CD14-positive monocyte (primary cell): ENCODE results near the gene HOXD12. TPM values are rescaled to one million over a fixed set of nuclear protein-coding genes. Genes with fewer than 3 reads are reported as not detected.
A peak's percentile ranks its signal among the peaks of the same experiment; 100 is the strongest.

Source experiments
- DNase-seq, 3 donors: peaks; one replicate each; pipeline ENCODE4 v3.0.0-alpha.2; 2011 to 2022
- H2AFZ ChIP-seq: 2 replicates; pipeline ENCODE4 v1.6.0; 2012; ENCODE audit warnings: mild to moderate bottlenecking, low read depth, low read length, inconsistent platforms; ENCODE audit not compliant: insufficient read depth, poor library complexity, severe bottlenecking
- H3K27ac ChIP-seq, 2 donors: 1 replicate in 1 of 2; 2 replicates in 1 of 2; pipeline ENCODE4 v1.5.1; 2012 to 2013; ENCODE audit warnings: low read length in 2 of 2, control low read depth in 1 of 2, inconsistent platforms in 1 of 2, low read depth in 1 of 2, mild to moderate bottlenecking in 1 of 2
- H3K27me3 ChIP-seq, 2 donors: one replicate each; pipeline versions ENCODE4 v1.6.0 to v1.6.1; 2011 to 2013; ENCODE audit warnings: low read length in 2 of 2; ENCODE audit not compliant: control insufficient read depth in 2 of 2, insufficient read depth in 2 of 2
- H3K36me3 ChIP-seq, 2 donors: replicated peaks in 1 of 2; 1 replicate in 1 of 2; 2 replicates in 1 of 2; pipeline versions ENCODE4 v1.5.1 to v1.6.1; 2012 to 2013; ENCODE audit warnings: low read length in 2 of 2, control low read depth in 1 of 2, inconsistent platforms in 1 of 2, mild to moderate bottlenecking in 1 of 2; ENCODE audit not compliant: insufficient read depth in 2 of 2, control insufficient read depth in 1 of 2
- H3K4me1 ChIP-seq, 2 donors: 1 replicate in 1 of 2; 2 replicates in 1 of 2; pipeline versions ENCODE4 v1.5.1 to v1.6.1; 2012 to 2013; ENCODE audit warnings: low read length in 2 of 2, control low read depth in 1 of 2, inconsistent platforms in 1 of 2, mild to moderate bottlenecking in 1 of 2, moderate library complexity in 1 of 2; ENCODE audit not compliant: insufficient read depth in 2 of 2, control insufficient read depth in 1 of 2
- H3K4me2 ChIP-seq: replicated peaks from 2 replicates; pipeline ENCODE3; 2012; ENCODE audit warnings: low read length, moderate library complexity, mild to moderate bottlenecking; ENCODE audit not compliant: poor library complexity, severe bottlenecking; ENCODE audit errors: extremely low read depth
- H3K4me3 ChIP-seq, 3 experiments: fragments of 200-600 bp in 1 of 3; sonication (generic) in 1 of 3; replicated peaks in 1 of 3; 1 replicate in 2 of 3; 2 replicates in 1 of 3; pipeline ENCODE4 v1.5.1; 2011 to 2013; ENCODE audit warnings: low read length in 3 of 3, mild to moderate bottlenecking in 3 of 3, control low read depth in 2 of 3, low read depth in 2 of 3, inconsistent platforms in 1 of 3, moderate library complexity in 1 of 3
- H3K79me2 ChIP-seq: 2 replicates; pipeline ENCODE4 v1.6.0; 2012; ENCODE audit warnings: mild to moderate bottlenecking, control low read depth, inconsistent platforms, low read length, moderate library complexity; ENCODE audit not compliant: insufficient read depth
- H3K9ac ChIP-seq: 2 replicates; pipeline ENCODE4 v1.6.0; 2017; ENCODE audit warnings: low read length, mild to moderate bottlenecking; ENCODE audit not compliant: insufficient read depth, poor library complexity, severe bottlenecking
- H3K9me3 ChIP-seq, 2 donors: replicated peaks in 1 of 2; 1 replicate in 1 of 2; 2 replicates in 1 of 2; pipeline versions ENCODE4 v1.5.1 to v1.6.1; 2012 to 2013; ENCODE audit warnings: low read length in 2 of 2, control low read depth in 1 of 2; ENCODE audit not compliant: control insufficient read depth in 1 of 2, insufficient read depth in 1 of 2
- H4K20me1 ChIP-seq: 2 replicates; pipeline ENCODE4 v1.6.0; 2012; ENCODE audit warnings: mild to moderate bottlenecking, low read length, control low read depth, moderate library complexity; ENCODE audit not compliant: insufficient read depth
- H3K27ac Mint-ChIP-seq, 7 donors: one replicate each; pipeline ENCODE4 v1.8.0; 2020; ENCODE audit warnings: mild to moderate bottlenecking in 7 of 7, mixed read lengths in 7 of 7, moderate library complexity in 6 of 7, inconsistent platforms in 2 of 7
- H3K27me3 Mint-ChIP-seq, 3 donors: one replicate each; pipeline ENCODE4 v1.8.0; 2021 to 2022; ENCODE audit warnings: low read depth in 3 of 3, mild to moderate bottlenecking in 3 of 3, mixed read lengths in 3 of 3, moderate library complexity in 3 of 3, inconsistent platforms in 1 of 3
- H3K36me3 Mint-ChIP-seq, 2 donors: one replicate each; pipeline ENCODE4 v1.8.0; 2020; ENCODE audit warnings: mixed read lengths in 2 of 2, inconsistent platforms in 1 of 2, mild to moderate bottlenecking in 1 of 2
- H3K4me1 Mint-ChIP-seq: one replicate; pipeline ENCODE4 v1.8.0; 2020; ENCODE audit warnings: mild to moderate bottlenecking, mixed read lengths
- H3K4me3 Mint-ChIP-seq, 2 donors: one replicate each; pipeline ENCODE4 v1.8.0; 2020; ENCODE audit warnings: mild to moderate bottlenecking in 2 of 2, mixed read lengths in 2 of 2, moderate library complexity in 1 of 2
- H3K9me3 Mint-ChIP-seq, 7 donors: one replicate each; pipeline ENCODE4 v1.8.0; 2020 to 2022; ENCODE audit warnings: mixed read lengths in 7 of 7, mild to moderate bottlenecking in 6 of 7, moderate library complexity in 6 of 7, inconsistent platforms in 2 of 7
- WGBS: methylation state at CpG from one replicate; pipeline ENCODE4 v1.1.5; 2013; ENCODE audit warnings: missing lambda C conversion rate; ENCODE audit not compliant: insufficient coverage; 5-methylcytosine and 5-hydroxymethylcytosine counted together
- intact Hi-C, 2 donors: fragments of 100-400 bp; cut with micrococcal nuclease; formaldehyde crosslinking; loops; one replicate each; pipeline versions ENCODE4 v1.15.0 to v1.15.1; 2023
- polyA plus RNA-seq, 3 donors: library from polyadenylated mRNA; depleted of rRNA in 1 of 3; unstranded in 2 of 3; stranded (reverse) in 1 of 3; fragments of 300-500 nt in 2 of 3; fragments of >200 nt in 1 of 3; fragmentation: Illumina TruSeq in 2 of 3; gene quantifications; 1 replicate in 2 of 3; 2 replicates in 1 of 3; pipeline ENCODE4 v1.2.3, GENCODE V29; 2012 to 2021
- TF ChIP-seq, protein P1 (sequence below): fragments of 200-600 bp; IDR thresholded peaks from one replicate; pipeline ENCODE4 v1.8.0; 2022; ENCODE audit warnings: antibody characterized with exemption, mild to moderate bottlenecking

The HOXD12 gene
- polyA plus RNA-seq, 3 donors, result not detected

DNA sequence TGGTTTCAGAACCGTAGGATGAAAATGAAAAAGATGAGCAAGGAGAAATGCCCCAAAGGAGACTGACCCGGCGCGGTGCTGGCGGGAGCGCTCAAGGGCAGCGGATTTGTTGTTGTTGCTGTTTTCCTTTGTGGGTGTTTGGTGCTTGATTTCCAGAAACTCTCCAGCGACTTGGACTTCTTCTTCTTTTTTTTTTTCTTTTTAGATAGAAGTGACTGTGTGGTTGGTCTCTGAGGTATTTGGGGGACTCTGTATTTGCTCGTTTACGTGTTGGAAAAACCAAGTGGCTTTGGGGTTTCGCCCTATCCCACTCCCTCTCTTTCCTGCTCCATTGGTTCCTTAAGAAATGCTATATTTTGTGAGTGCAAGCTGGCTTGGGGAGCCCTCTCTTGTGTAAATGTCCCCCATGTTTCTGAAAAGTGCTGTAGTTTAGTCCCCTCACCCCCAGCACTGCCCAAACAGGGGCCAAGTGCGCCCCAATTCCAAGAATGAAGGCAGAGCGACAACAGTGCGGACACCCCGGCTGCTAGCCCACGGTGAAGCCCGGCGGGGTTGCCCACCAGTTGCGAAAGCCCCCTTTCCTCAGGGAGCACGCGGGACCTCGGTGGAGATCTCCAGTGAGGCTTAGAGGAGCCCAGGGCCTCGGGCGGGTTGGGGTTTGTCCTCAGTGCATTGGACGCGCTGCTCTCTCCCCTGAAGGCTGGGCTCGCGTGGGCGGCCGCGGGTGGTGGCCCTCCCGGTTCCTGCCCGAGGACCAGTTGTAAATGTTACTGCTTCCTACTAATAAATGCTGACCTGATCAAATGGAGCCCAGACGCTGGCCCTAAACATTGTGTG, 24.7 kb downstream of the HOXD12 start:
- no peak overlapping the region for H2AFZ ChIP-seq
- no peak overlapping the region for H3K27ac ChIP-seq
- no peaks in the 10 kb centered on the region for H4K20me1 ChIP-seq
- H3K9ac ChIP-seq, result no peak overlapping the region
- DNase-seq, result no peak
- peaks cover 0 to 13% of the 10 kb centered on the region in 2 donors for H3K36me3 Mint-ChIP-seq
- peaks cover 89 to 97% of the 10 kb centered on the region in 2 donors for H3K27me3 ChIP-seq
- WGBS, result 14% methylated on average over 26 of the region's 34 CpGs
- H3K4me1 ChIP-seq, result peaks cover 7 to 19% of the 10 kb centered on the region in 2 donors
- no peak overlapping the region for H3K27ac Mint-ChIP-seq
- no peak overlapping the region for H3K4me2 ChIP-seq
- peaks cover 92 to 100% (median 95%) of the 10 kb centered on the region in 3 donors for H3K27me3 Mint-ChIP-seq
- H3K9me3 Mint-ChIP-seq, result peaks cover 0 to 33% (median 16%) of the 10 kb centered on the region in 7 donors
- H3K79me2 ChIP-seq, result no peaks in the 10 kb centered on the region
- H3K4me1 Mint-ChIP-seq, result peaks cover 23% of the 10 kb centered on the region
- no peak overlapping the region for H3K4me3 ChIP-seq
- TF ChIP-seq, protein P1, sequence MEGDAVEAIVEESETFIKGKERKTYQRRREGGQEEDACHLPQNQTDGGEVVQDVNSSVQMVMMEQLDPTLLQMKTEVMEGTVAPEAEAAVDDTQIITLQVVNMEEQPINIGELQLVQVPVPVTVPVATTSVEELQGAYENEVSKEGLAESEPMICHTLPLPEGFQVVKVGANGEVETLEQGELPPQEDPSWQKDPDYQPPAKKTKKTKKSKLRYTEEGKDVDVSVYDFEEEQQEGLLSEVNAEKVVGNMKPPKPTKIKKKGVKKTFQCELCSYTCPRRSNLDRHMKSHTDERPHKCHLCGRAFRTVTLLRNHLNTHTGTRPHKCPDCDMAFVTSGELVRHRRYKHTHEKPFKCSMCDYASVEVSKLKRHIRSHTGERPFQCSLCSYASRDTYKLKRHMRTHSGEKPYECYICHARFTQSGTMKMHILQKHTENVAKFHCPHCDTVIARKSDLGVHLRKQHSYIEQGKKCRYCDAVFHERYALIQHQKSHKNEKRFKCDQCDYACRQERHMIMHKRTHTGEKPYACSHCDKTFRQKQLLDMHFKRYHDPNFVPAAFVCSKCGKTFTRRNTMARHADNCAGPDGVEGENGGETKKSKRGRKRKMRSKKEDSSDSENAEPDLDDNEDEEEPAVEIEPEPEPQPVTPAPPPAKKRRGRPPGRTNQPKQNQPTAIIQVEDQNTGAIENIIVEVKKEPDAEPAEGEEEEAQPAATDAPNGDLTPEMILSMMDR, result no peak
- H3K4me3 Mint-ChIP-seq, result peak overlapping the region in 1 of 2 donors; percentile 85
- H3K9me3 ChIP-seq, result peaks cover 0 to 69% of the 10 kb centered on the region in 2 donors
- intact Hi-C loops, result loop anchor here (5.0 kb wide), 2 partner anchors 42 to 1023 kb away; partner anchors contain the start of gene EVX2 (in 1 of the 2)
- no peaks in the 10 kb centered on the region for H3K36me3 ChIP-seq

DNA sequence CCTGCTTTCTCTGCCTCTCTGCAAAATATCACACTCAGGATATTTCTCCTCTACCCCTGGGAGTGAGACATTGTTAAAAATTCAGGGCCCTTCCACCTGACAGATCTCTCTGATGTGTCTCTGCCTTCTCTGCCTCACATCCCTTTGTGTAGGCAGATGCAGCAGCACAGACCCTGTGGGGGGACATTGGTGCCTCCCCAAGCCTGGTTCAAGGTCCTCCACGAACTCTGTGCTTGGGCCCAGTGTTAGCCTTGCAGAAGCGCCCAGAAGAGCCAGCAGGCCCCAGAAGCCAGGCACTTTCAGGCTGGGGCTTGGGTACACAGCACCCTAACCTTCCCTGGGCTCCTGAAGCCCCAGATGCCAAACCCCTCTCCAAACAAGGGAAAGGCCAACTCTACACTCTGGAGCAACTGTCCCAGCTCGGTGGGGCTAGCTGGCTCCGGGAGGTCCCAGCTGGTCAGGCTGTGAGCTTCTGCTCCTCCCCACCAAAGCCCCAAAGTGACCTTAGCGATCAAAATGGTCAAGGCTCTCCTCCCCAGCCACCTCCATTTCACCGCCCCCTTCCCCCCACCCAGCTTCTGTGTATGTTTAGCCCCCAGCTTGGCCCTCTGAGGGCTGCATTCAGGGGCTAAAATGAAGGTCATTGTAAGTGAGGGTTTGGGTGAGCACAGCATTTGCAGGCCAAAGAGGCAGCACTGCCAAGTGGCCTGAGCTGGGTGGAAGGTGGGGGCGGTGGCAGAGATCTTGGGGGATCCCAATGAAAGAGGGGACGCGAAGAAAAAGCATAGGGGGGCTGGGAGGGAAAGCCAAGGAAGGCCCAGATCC, 25.6 kb downstream of the HOXD12 start:
- DNase-seq, result no peak
- Mint-ChIP-seq H3K9me3 (peaks cover 0 to 30% (median 16%) of the 10 kb centered on the region in 7 donors), H3K27ac (peak overlapping the region in 1 of 7 donors; percentile 41), H3K4me1 (peaks cover 23% of the 10 kb centered on the region), H3K36me3 (peaks cover 0 to 13% of the 10 kb centered on the region in 2 donors), H3K4me3 (peak overlapping the region in 1 of 2 donors; percentile 85), H3K27me3 (peaks cover 93 to 98% (median 94%) of the 10 kb centered on the region in 3 donors)
- H3K9ac ChIP-seq, result no peak overlapping the region
- H3K4me3 ChIP-seq, result no peak overlapping the region
- H3K4me2 ChIP-seq, result no peak overlapping the region
- peaks cover 0 to 67% of the 10 kb centered on the region in 2 donors for H3K9me3 ChIP-seq
- no peaks in the 10 kb centered on the region for H3K79me2 ChIP-seq
- H3K27me3 ChIP-seq, result peaks cover 84 to 94% of the 10 kb centered on the region in 2 donors
- H3K4me1 ChIP-seq, result peaks cover 7 to 25% of the 10 kb centered on the region in 2 donors
- no peaks in the 10 kb centered on the region for H3K36me3 ChIP-seq
- H4K20me1 ChIP-seq, result no peaks in the 10 kb centered on the region
- no peak overlapping the region for H3K27ac ChIP-seq
- 26% methylated on average over 8 of the region's 9 CpGs for WGBS
- intact Hi-C loops, result loop anchor here (5.0 kb wide), 3 partner anchors 43 to 1022 kb away; partner anchors contain the start of gene EVX2 (in 1 of the 2)
- TF ChIP-seq, protein P1, result no peak
- no peak overlapping the region for H2AFZ ChIP-seq
